ENCODE results near the gene FIGNL2. TPM values are rescaled to one million over a fixed set of nuclear protein-coding genes. Genes with fewer than 3 reads are reported as not detected.

The FIGNL2 gene
- total RNA-seq, 1 experiment from 2014 or later = 0.27 TPM

- ATAC-seq = peak; percentile 23; the same call in 1 of the 2 replicates
- Histone ChIP-seq H3K79me2 (ENCODE audit: insufficient read depth, low read length) (no peaks in the 10 kb centered on the region), H3K4me2 (ENCODE audit: low read length) (no peak overlapping the region), H3K36me3 (ENCODE audit: control insufficient read depth in 1 of 2, insufficient read depth in 2 of 2, low read length in 2 of 2) (no peaks in the 10 kb centered on the region), H3K9ac (ENCODE audit: low read length) (no peak overlapping the region), H3K27me3 (ENCODE audit: insufficient read depth, low read length) (no peaks in the 10 kb centered on the region), H4K20me1 (ENCODE audit: insufficient read depth) (no peaks in the 10 kb centered on the region), H3K9me2 (ENCODE audit: insufficient read depth) (no peaks in the 10 kb centered on the region), H2AFZ (ENCODE audit: low read depth, low read length, poor library complexity, severe bottlenecking) (no peak overlapping the region), H3K4me3 (replicated peaks in 1 of 2; ENCODE audit: low read depth in 1 of 2, low read length in 2 of 2) (no peak overlapping the region), H3K9me3 (ENCODE audit: control insufficient read depth in 1 of 2, insufficient read depth in 1 of 2, low read depth in 1 of 2, low read length in 2 of 2) (no peaks in the 10 kb centered on the region), H3K4me1 (ENCODE audit: control insufficient read depth in 1 of 2, insufficient read depth in 2 of 2, low read length in 2 of 2) (peaks cover 0 to 11% of the 10 kb centered on the region in 2 experiments; a peak in 1 of 4 replicates), H3K27ac (ENCODE audit: low read depth, low read length) (no peak overlapping the region)
- TF ChIP-seq TCF7L2 (IDR thresholded peaks at IDR 0.05; ENCODE audit: borderline replicate concordance, extremely low read depth, insufficient read depth, insufficient read length) (no peak), SP1 (IDR thresholded peaks at IDR 0.05; ENCODE audit: low read depth) (no peak), JUND (IDR thresholded peaks at IDR 0.05) (no peak), FOSL1 (IDR thresholded peaks at IDR 0.05; ENCODE audit: low read depth) (no peak), RAD21 (IDR thresholded peaks at IDR 0.05; ENCODE audit: low read depth) (no peak), REST (IDR thresholded peaks at IDR 0.05; ENCODE audit: low read depth) (no peak), EGR1 (IDR thresholded peaks at IDR 0.05; ENCODE audit: low read depth) (no peak), ZFX (IDR thresholded peaks at IDR 0.05) (no peak)
- TF ChIP-seq, protein P1, sequence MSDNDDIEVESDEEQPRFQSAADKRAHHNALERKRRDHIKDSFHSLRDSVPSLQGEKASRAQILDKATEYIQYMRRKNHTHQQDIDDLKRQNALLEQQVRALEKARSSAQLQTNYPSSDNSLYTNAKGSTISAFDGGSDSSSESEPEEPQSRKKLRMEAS (IDR thresholded peaks at IDR 0.05) = no peak
- no TSS peak for BruUV-seq (replicated peaks)
- CTCF ChIA-PET = interaction anchor here (1.2 kb wide), 1 partner anchor 11 kb away, joined by 4 read pairs; no protein-coding TSS in a partner anchor
- POLR2A ChIA-PET = no interaction called here
- no peak for DNase-seq (ENCODE audit: low read depth, low spot score)
- intact Hi-C loops (cut with micrococcal nuclease) = no loop called here
- RAD21 ChIA-PET (ENCODE audit: low non-redundant PET in 1 of 2, low total read pairs in 2 of 2, uncharacterized antibody in 2 of 2, unreplicated experiment in 2 of 2) = no interaction called here
These were observed 35.6 kb downstream of the FIGNL2 start for GRCh38 chr12:51812871-51813270.
